Measurements from ENCODE around the gene CLNS1A.
A peak's percentile ranks its signal among the peaks of the same experiment; 100 is the strongest.
"Not testable (repeated sequence)": the region's sequence is repeated elsewhere in the genome, so short reads cannot be mapped to it uniquely, and the experiment has no call there.

Gene CLNS1A

GRCh38 chr11:77633926-77634325 is 3.7 kb downstream of the CLNS1A start:
- DNase-seq (ENCODE audit: low read depth, low spot score); H3K4me3 ChIP-seq (ENCODE audit: low read length): not testable (repeated sequence)

GRCh38 chr11:77630157-77630710 is 7.4 kb downstream of the CLNS1A start:
- DNase-seq (ENCODE audit: low read depth, low spot score): no peak
- H3K4me3 ChIP-seq (ENCODE audit: low read length): no peak overlapping the region

GRCh38 chr11:77619576-77620198 is 17.9 kb downstream of the CLNS1A start:
- peak; percentile 51 for DNase-seq (ENCODE audit: low read depth, low spot score)
- H3K4me3 ChIP-seq (ENCODE audit: low read length): no peak overlapping the region

- H3K4me3 ChIP-seq (ENCODE audit: low read length): no peak overlapping the region
- no peak for DNase-seq (ENCODE audit: low read depth, low spot score)
Observed at GRCh38 chr11:77617892-77618291, 19.7 kb downstream of the CLNS1A start.

GRCh38 chr11:77611921-77612320 is 25.7 kb downstream of the CLNS1A start:
- no peak overlapping the region for H3K4me3 ChIP-seq (ENCODE audit: low read length)
- DNase-seq (ENCODE audit: low read depth, low spot score): no peak

- H3K4me3 ChIP-seq (ENCODE audit: low read length): no peak overlapping the region
- no peak for DNase-seq (ENCODE audit: low read depth, low spot score)
Observed at GRCh38 chr11:77609234-77609633, 28.4 kb downstream of the CLNS1A start.

- no peak for DNase-seq (ENCODE audit: low read depth, low spot score)
- H3K4me3 ChIP-seq (ENCODE audit: low read length): no peak overlapping the region
Observed at GRCh38 chr11:77604281-77604680, 33.3 kb downstream of the CLNS1A start.

- H3K4me3 ChIP-seq (ENCODE audit: low read length): no peak overlapping the region
- no peak for DNase-seq (ENCODE audit: low read depth, low spot score)
Observed at GRCh38 chr11:77602381-77603088, 35.1 kb downstream of the CLNS1A start.

GRCh38 chr11:77598195-77598594 is 39.4 kb downstream of the CLNS1A start:
- DNase-seq (ENCODE audit: low read depth, low spot score): no peak
- H3K4me3 ChIP-seq (ENCODE audit: low read length): no peak overlapping the region

GRCh38 chr11:77596626-77597025 is 41.0 kb downstream of the CLNS1A start:
- H3K4me3 ChIP-seq (ENCODE audit: low read length): no peak overlapping the region
- no peak for DNase-seq (ENCODE audit: low read depth, low spot score)

- H3K4me3 ChIP-seq (ENCODE audit: low read length): no peak overlapping the region
- no peak for DNase-seq (ENCODE audit: low read depth, low spot score)
Observed at GRCh38 chr11:77593883-77594282, 43.7 kb downstream of the CLNS1A start.

- H3K4me3 ChIP-seq (ENCODE audit: low read length): no peak overlapping the region
- DNase-seq (ENCODE audit: low read depth, low spot score): no peak
Observed at GRCh38 chr11:77592727-77593126, 44.9 kb downstream of the CLNS1A start.

GRCh38 chr11:77590194-77590782 is 47.3 kb downstream of the CLNS1A start:
- DNase-seq (ENCODE audit: low read depth, low spot score): no peak
- H3K4me3 ChIP-seq (ENCODE audit: low read length): no peak overlapping the region

GRCh38 chr11:77589521-77590193 is 47.9 kb downstream of the CLNS1A start, which contains the start of gene AQP11:
Gene AQP11 (plus strand): TSS chr11:77589953. CDS start chr11:77589993, 40 bp downstream.
- no peak for DNase-seq (ENCODE audit: low read depth, low spot score)
- no peak within 1 kb of the TSS for H3K4me3 ChIP-seq (ENCODE audit: low read length)

GRCh38 chr11:77589181-77589520 is 48.4 kb downstream of the CLNS1A start:
- DNase-seq (ENCODE audit: low read depth, low spot score): no peak
- no peak overlapping the region for H3K4me3 ChIP-seq (ENCODE audit: low read length)

- no peak overlapping the region for H3K4me3 ChIP-seq (ENCODE audit: low read length)
- DNase-seq (ENCODE audit: low read depth, low spot score): peak; percentile 41
Observed at GRCh38 chr11:77580712-77581337, 56.8 kb downstream of the CLNS1A start.

- not testable (repeated sequence) for H3K4me3 ChIP-seq (ENCODE audit: low read length); DNase-seq (ENCODE audit: low read depth, low spot score)
Observed at GRCh38 chr11:77575428-77575827, 62.2 kb downstream of the CLNS1A start.

GRCh38 chr11:77570896-77571295 is 66.7 kb downstream of the CLNS1A start:
- not testable (repeated sequence) for H3K4me3 ChIP-seq (ENCODE audit: low read length); DNase-seq (ENCODE audit: low read depth, low spot score)

GRCh38 chr11:77569676-77570070 is 67.9 kb downstream of the CLNS1A start:
- no peak for DNase-seq (ENCODE audit: low read depth, low spot score)
- H3K4me3 ChIP-seq (ENCODE audit: low read length): no peak overlapping the region

Data from Jurkat, Clone E6-1 (cell line).